Iris pigment epithelial cell (primary cell): ENCODE results near the gene EPHB6.
A peak's percentile ranks its signal among the peaks of the same experiment; 100 is the strongest.

Experiments used
- DNase-seq: peaks from one replicate; pipeline ENCODE4 v3.0.0-alpha.2; 2011; ENCODE audit warnings: low read depth

The EPHB6 gene

GRCh38 chr7:142835487-142835886 is 19.4 kb upstream of the EPHB6 start:
- DNase-seq, result no peak

- no peak for DNase-seq
Observed at GRCh38 chr7:142836426-142836825, 18.4 kb upstream of the EPHB6 start.

- peak; percentile 9 for DNase-seq
Observed at GRCh38 chr7:142838461-142839213, 16.2 kb upstream of the EPHB6 start.

- DNase-seq, result no peak
Observed at GRCh38 chr7:142842251-142842766, 12.6 kb upstream of the EPHB6 start.

GRCh38 chr7:142847353-142847752 is 7.5 kb upstream of the EPHB6 start:
- no peak for DNase-seq

- no peak for DNase-seq
Observed at GRCh38 chr7:142851269-142851668, 3.6 kb upstream of the EPHB6 start.

- no peak for DNase-seq
Observed at GRCh38 chr7:142851919-142852318, 3.0 kb upstream of the EPHB6 start.

- DNase-seq, result peak; percentile 61
Observed at GRCh38 chr7:142853739-142854371, 1.0 kb upstream of the EPHB6 start.

GRCh38 chr7:142855114-142855743 is 353 bp downstream of the EPHB6 start:
- DNase-seq, result peak; percentile 5

GRCh38 chr7:142855756-142856564 is 1.1 kb downstream of the EPHB6 start:
- peak; percentile 23 for DNase-seq

GRCh38 chr7:142856565-142857245 is 1.8 kb downstream of the EPHB6 start:
- no peak for DNase-seq

- no peak for DNase-seq
Observed at GRCh38 chr7:142857625-142858024, 2.7 kb downstream of the EPHB6 start.

- no peak for DNase-seq
Observed at GRCh38 chr7:142859411-142859810, 4.5 kb downstream of the EPHB6 start.

- peak; percentile 82 for DNase-seq
Observed at GRCh38 chr7:142859829-142860228, 5.0 kb downstream of the EPHB6 start.

- no peak for DNase-seq
Observed at GRCh38 chr7:142860968-142861367, 6.1 kb downstream of the EPHB6 start.

GRCh38 chr7:142862351-142862750 is 7.5 kb downstream of the EPHB6 start:
- DNase-seq, result no peak

GRCh38 chr7:142862786-142863400 is 8.0 kb downstream of the EPHB6 start:
- DNase-seq, result no peak

- no peak for DNase-seq
Observed at GRCh38 chr7:142863891-142864685, 9.2 kb downstream of the EPHB6 start.

GRCh38 chr7:142864980-142865747 is 10.3 kb downstream of the EPHB6 start:
- DNase-seq, result peak; percentile 10
